Activated CD4-positive, alpha-beta T cell treated with anti-CD3 and anti-CD28 coated beads, Interleukin-2, amount 50 U/mL, for 48 hours (primary cell): ENCODE data around the gene RABEPK.
"Not testable (repeated sequence)": the region's sequence is repeated elsewhere in the genome, so short reads cannot be mapped to it uniquely, and the experiment has no call there.

Experiments
- DNase-seq, 2 experiments: peaks; one replicate each; pipeline ENCODE4 v3.0.0-alpha.2; 2020

The RABEPK gene

DNA sequence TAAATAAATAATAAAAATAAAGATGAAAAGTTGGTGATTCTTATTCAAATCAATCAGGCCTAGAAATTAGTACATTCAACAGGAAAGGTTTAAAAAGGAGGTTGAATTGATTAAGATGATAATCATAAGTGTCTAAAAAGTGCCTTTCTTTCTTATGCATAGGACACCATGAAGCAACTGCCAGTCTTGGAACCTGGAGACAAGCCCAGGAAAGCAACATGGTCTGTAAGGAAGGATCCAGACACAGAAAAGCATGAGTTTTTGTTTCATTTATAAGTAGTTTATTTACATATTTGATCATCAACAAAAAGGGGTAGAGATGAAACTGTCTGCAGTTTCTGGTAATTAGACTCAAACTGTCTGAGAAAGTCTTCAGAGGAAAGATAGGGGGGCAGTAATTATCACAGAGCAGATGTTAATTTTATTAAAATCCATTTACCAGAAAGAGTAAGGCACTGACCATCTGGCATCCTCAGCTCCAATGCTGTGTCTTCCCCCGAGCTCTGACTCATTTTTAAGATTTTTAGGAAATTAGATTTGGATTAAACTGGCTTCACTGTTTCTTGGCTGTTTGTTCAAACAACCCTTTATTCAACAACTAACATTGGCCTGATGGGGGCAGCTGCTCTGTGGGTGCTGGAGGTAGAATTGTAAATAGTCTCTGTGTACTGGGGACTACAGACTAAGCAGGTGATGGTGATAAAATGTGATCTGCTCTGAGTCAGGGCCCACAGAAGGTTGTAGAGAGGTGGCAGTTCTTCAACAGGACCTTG, 2.7 kb downstream of the RABEPK start:
- DNase-seq = no peak

DNA sequence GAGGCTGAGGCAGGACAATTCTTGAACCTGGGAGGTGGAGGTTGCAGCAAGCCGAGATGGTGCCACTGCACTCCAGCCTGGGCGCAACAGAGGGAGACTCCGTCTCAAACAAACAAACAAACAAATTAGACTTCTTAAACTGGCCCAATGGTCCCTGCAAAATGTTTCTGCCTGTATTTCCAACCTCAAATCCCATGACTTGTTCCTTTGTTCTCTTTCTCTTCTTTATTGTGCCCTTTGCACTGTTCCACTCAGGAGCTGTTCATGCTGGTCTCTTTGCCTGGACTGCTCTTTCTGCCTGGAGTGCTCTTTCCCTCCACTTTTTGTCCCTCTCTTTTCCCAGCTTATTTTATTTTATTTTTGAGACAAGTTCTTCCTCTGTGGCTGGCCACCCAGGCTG, 4.1 kb downstream of the RABEPK start:
- DNase-seq = no peak

DNA sequence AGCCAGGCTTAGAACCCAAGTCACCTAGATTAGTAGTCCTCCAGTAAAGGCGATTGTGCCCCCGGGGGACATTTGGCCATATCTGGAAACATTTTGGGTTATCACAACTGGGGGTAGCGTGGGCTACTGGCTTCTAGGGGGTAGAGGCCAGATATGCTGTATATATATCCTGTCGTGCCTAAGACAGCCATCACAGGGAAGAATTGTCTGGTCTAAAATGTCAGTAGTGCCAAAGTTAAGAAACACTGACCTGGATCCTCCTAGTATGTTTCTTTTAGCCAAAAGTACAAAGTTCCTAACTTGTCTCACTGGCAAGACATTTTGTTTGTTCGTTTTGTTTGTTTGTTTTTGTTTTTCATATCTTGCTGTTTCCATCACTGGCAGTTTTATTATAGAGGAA, 13.8 kb downstream of the RABEPK start:
- DNase-seq = no peak

DNA sequence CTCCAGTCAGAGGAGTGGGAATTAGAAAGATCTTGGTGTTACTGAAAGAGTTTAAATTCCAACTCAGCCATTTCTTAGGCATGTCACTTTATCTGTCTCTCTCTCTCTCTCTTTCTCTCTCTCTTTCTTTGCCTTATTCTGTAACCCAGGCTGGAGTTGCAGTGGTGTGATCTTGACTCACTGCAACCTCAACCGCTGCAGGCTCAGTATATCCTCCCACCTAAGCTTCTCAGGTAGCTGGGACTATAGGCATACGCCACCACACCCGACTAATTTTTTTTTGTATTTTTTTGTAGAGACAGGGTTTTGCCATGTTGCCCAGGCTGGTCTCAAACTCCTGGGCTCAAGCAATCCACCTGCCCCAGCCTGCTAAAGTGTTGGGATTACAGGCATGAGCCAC, 18.3 kb downstream of the RABEPK start:
- no peak for DNase-seq

DNA sequence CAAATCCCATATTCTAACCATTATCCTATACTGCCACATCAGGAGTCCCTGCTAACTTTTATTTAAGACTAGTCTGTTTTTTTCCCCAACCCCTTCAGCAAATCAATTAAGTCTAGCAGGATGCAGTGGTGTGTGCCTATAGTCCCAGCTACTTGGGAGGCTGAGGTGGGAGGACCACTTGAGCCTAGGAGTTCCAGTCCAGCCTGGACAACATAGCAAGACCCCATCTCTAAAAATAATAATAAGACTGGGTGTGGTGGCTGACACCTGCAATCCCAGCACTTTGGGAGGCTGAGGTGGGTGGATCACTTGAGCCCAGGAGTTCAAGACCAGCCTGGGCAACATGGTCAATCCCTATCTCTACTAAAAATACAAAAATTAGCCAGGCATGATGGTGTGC, 24.5 kb downstream of the RABEPK start:
- DNase-seq = not testable (repeated sequence)

DNA sequence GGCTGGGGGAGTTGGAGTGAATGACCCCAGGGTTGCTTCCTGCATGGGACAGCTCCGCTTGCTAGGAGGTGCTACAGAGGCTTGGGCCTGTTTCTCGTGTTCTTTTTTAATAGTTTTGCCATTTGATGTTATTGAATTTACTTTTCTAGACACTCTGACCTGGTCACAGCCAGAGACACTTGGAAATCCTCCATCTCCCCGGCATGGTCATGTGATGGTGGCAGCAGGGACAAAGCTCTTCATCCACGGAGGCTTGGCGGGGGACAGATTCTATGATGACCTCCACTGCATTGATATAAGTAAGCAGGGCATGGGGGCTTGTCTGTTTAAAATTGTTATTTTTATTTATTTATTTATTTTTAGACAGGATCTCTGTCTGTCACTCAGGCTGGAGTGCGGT, 27.4 kb downstream of the RABEPK start:
- DNase-seq = no peak

DNA sequence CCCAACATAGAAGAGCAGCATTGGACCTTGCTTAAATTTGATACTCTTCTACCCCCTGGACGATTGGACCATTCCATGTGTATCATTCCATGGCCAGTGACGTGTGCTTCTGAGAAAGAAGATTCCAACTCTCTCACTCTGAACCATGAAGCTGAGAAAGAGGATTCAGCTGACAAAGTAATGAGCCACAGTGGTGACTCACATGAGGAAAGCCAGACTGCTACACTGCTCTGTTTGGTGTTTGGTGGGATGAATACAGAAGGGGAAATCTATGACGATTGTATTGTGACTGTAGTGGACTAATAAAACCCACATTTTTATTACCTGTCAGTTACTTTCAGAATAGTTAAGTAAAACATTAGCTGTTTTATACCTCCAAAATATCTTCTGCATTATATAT, 33.3 kb downstream of the RABEPK start:
- DNase-seq = no peak

DNA sequence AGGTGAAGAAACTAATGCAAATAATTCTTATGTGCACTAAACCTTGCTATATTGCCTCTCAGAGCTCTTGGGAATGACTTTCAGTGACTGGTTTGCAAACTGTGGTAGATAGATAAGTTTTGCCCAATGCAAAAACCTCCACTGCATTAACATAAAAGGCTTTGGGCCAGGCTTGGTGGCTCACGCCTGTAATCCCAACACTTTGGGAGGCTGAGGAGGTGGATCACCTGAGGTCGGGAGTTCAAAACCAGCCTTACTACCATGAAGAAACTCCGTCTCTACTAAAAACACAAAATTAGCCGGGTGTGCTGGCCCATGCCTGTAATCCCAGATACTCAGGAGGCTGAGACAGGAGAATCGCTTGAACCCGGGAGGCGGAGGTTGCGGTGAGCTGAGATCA, 33.8 kb downstream of the RABEPK start:
- not testable (repeated sequence) for DNase-seq

DNA sequence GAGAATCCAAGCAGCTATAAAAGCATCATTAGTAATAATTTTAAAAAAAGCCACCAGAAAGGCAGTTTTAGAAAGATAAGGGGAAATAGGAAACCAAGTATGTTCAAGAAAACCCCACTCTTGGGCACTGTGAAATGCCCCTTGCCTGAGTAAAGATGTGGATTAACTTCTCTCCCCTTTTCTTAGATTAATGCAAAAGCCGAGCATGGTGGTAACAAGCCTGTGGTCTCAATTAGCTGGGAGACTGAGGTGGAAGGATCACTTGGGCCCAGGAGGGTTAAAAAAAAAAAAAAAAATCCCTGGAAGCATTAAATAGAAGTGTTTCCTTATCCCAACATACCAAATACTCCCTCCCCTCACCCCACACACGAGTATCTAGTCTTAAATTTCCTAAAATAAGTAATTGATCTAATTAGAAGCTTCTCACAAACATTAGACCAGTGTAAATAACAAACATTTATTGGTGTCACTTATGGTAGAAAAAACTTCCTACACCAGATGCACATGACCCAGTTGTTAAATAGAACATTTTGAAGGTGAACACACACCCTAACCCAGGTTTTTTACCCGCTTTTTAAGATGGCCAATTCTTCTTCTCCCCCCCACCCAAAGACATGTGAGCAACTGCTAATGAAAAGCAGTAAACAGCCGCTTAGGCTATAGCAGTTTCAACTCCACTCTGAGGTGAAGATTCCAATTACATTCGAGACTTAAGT, 35.6 kb downstream of the RABEPK start:
- DNase-seq = no peak

DNA sequence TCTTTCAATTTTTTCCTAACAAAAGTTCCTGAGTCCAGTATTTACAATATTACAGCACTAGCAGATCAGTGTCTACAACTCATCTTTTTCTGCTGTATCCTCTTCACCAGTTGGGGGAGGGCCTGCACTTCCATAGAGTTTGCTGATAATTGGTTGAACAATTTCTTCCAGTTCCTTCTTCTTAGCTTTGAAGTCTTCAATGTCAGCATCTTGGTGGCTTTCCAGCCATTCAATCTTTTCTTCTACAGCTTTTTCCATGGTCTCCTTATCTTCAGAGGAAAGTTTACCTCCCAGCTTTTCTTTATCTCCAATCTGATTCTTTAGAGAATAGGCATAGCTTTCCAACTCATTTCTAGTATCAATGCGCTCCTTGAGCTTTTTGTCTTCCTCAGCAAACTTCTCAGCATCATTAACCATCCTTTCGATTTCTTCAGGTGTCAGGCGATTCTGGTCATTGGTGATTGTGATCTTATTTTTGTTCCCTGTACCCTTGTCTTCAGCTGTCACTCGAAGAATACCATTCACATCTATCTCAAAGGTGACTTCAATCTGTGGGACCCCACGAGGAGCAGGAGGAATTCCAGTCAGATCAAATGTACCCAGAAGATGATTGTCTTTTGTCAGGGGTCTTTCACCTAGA, 36.3 kb downstream of the RABEPK start:
- not testable (repeated sequence) for DNase-seq

DNA sequence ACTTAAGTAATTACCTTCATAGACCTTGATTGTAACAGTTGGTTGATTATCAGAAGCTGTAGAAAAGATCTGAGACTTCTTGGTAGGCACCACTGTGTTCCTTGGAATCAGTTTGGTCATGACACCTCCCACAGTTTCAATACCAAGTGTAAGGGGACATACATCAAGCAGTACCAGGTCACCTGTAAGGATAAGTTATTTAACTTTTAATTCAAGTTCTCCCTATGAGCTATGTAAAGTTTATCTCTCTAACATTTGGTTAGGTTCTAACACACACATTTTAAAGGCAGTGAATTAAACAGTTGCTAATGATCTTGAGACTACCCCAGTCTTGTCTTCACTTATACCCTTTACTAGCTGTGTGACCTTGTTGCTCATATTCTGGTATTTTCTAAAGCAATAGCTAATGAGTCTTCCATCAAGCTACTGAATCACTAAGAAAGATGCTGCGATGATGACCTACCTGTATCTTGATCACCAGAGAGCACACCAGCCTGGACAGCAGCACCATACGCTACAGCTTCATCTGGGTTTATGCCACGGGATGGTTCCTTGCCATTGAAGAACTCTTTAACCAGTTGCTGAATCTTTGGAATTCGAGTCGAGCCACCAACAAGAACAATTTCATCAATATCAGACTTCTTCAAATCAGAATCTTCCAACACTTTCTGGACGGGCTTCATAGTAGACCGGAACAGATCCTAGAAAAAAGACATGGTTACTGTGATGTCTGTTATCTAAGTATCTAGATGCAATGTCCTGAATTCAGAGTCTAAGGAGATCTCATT, 38.0 kb downstream of the RABEPK start:
- DNase-seq = no peak

DNA sequence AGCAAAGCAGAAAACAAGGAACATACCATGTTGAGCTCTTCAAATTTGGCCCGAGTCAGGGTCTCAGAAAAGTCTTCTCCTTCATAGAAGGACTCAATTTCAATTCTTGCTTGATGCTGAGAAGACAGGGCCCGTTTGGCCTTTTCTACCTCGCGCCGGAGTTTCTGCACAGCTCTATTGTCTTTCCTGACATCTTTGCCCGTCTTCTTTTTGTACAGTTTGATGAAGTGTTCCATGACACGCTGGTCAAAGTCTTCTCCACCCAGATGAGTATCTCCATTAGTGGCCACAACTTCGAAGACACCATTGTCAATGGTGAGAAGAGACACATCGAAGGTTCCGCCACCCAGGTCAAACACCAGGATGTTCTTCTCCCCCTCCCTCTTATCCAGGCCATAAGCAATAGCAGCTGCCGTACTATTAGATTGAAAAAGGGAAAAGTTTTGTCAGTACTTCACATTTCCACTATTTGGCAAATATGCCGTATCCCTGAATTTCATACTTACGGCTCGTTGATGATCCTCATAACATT, 38.6 kb downstream of the RABEPK start:
- DNase-seq = no peak

DNA sequence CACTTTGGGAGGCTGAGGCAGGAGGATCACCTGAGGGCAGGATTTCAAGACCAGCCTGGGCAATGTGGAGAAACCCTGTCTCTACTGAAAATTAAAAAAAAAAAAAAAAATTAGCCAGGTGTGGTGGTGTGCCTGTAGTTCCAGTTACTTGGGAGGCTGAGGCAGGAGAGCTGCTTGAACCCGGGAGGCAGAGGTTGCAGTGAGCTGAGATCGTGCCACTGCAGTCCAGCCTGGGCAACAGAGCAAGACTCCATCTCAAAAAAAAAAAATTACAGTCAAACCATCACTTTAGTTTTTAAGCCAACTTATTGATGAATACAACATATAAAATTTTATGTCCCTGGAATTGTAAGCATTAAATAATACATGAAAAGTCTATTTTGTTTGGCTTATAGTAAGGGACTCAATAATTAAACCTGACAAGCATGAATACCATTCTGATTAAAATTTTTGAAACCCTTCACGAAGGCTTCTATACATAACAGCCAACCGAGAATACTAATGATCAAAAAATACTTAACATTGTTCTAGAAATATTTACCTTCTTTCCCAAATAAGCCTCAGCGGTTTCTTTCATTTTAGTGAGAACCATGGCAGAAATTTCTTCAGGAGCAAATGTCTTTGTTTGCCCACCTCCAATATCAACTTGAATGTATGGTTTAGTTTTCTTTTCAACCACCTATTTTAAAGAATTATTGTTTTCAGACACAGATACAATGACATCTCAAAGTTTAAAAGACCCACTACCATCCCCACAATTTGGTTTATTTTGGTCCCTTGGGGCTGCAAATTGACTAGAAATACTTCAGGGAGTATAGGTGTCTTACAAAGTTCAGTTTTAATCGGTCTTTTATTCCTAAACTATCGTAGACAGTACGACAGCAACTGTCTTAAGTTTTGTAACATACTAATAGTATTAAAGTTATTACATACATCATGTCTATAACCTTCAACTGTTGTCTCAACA, 39.6 kb downstream of the RABEPK start:
- no peak for DNase-seq

DNA sequence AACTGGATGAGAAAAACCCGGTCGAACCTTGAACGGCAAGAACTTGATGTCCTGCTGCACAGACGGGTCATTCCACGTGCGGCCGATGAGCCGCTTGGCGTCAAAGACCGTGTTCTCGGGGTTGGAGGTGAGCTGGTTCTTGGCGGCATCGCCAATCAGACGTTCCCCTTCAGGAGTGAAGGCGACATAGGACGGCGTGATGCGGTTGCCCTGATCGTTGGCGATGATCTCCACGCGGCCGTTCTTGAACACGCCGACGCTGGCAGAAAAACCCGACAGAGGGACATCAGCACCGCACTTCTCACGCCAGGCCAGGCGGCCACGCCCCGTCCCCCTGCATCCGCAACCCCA, 40.3 kb downstream of the RABEPK start:
- peak; percentile 39 to 51 for DNase-seq

DNA sequence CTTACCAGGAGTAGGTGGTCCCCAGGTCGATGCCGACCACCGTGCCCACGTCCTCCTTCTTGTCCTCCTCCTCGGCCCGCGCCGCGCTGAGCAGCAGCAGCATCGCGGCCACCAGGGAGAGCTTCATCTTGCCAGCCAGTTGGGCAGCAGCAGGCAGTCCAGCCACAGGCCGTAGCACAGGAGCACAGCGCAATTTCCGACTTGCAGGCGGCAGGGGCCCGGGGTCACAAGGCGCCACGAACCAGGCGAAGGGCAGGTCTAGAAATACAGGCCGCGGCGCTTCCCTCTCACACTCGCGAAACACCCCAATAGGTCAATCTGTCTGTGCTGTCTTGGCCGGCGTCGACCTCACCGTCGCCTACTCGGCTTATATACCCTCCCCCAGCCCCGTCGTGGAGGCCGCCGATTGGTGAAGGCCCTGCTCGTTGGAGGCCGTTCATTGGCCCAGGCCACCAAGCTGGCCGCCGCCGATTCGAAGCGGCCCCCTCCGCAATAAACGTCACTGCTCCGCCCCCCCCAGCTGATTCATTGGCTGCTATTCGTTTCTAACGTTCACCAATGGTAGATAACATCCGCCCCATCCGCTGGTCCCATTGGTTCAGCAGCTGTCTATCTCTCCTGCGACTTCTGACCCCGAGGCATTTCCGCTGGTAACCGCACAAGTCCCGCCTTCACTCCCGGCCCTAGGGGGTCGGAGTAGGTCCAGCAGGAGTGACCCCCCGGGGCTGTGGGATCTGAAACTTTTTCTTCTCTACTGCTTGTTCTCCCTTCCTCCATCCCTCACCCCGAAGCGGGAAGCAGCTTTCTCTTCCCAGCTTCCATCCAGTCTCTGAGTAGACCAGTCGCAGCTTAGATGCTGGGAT, 40.9 kb downstream of the RABEPK start, which contains the start of gene HSPA5:
HSPA5 (minus strand) TSS at position 344 of the 863 bp plus-strand sequence; CDS start at position 127, 217 bp downstream.
- DNase-seq = peak; percentile 100

DNA sequence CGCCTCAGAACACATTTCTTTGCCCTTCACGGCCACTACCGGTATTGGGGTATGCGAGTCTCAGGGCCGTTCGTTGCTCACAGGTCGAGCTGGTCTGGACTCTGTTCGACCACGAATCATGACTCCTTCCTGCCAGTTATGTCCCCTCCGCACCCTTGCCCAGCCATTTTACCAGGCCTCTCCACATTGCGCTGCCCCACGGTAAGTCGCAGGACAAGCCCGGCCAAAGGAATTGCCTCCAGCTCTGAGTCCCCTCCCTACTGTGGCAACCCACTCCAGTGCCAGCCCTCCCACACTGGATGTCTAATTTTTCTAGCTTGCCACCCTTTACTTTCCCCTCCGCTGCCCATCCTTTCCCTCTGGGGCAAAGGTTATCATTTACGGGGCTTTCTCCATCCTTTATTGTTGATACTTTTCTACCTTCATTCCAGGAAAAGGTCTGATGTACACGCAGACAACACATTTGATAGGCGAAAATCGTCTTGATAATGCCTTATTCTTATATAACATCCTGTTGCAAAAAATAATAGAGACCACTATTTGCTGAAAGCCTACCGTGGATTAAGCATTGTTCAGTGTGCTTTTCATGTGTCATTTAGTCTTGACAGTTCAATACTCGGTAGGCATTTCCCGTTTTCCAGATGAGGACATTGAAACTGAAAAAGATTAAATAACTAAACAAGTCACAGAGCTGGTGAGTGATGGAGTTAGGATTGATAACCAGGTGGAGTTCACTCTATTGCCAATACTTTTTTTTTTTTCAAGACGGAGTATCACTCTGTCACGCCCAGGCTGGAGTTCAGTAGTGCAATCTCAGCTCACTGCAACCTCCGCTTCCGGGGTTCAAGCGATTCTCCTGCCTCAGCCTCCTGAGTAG, 41.8 kb downstream of the RABEPK start:
- no peak for DNase-seq

DNA sequence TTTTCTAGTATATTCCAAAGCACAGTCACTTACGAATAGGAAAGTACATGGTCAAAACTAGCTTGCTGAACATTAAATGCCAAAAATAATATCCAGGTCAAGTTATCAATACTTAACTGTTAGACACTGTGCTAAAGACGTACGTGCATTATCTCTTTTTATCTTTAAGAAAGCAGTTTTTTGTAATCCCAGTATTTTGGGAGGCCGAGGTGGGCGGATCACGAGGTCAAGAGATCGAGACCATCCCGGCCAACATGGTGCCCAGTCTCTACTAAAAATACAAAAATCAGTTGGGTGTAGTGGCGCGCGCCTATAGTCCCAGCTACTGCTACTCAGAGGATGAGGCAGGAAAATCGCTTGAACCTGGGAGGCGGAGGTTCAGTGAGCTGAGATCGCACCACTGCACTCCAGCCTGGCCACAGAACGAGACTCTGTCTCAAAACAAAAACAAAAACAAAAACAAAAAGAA, 43.5 kb downstream of the RABEPK start:
- DNase-seq = no peak

DNA sequence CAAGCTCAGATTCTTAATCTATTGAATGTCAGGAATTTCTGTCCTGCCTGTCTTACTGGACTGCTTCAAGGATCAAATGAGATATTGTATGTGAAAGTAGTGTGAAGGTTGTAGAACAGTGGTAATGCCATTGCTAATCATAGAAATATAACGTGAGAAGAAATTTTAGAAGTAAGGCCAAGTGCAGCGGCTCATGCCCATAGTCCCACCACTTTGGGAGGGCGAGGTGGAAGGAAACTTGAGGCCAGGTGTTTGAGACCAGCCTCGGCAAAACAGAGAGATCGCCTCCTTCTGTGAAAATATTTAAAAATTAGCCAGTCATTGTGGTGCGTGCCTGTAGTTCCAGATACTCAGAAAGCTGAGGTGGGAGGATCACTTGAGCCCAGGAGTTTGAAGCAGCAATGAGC, 45.9 kb downstream of the RABEPK start:
- DNase-seq = no peak

DNA sequence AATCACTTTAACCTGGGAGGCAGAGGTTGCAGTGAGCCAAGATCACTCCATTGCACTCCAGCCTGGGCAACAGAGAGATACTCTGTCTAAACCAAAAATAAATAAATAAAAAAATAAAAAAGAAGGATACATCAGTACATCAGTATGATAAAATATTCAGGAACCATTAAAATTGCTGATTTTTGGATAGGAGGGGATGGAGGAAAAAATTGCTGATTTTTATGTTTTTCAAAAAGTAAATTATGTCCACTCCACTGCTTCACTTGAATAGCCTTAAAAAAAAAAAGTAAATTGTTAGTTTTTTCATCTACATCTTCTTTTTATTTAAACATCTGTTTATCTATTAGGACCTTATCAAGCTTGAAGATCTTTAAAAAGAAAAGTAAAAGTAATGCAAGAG, 53.9 kb downstream of the RABEPK start:
- no peak for DNase-seq
